HCT116 (cell line): ENCODE measurements around the gene STRIP1. TPM values are rescaled to one million over a fixed set of nuclear protein-coding genes. Genes with fewer than 3 reads are reported as not detected.

Experiments used
- ATAC-seq: fragments of 200-7000 bp; cut with Tn5 transposase; 2 replicates; pipeline ENCODE4 v1.9.1; 2020; ENCODE audit warnings: mild to moderate bottlenecking, moderate library complexity
- BruUV-seq: library from RNA; stranded (reverse); fragments of 400-500 nt; replicated peaks from 2 replicates; lab custom pipeline; 2021; lab: Mats Ljungman, UMichigan
- CTCF ChIA-PET: fragments of 300-600 bp; sonication (Branson Sonifier 250); formaldehyde crosslinking; loops from one replicate; lab custom pipeline; 2021; ENCODE audit warnings: antibody characterized with exemption; lab: Charles Lee
- POLR2A ChIA-PET: fragments of 300-600, 350-600 bp; sonication (Branson Sonifier 250); formaldehyde crosslinking; loops from one replicate; lab custom pipeline; 2021; ENCODE audit warnings: antibody characterized with exemption; lab: Charles Lee
- RAD21 ChIA-PET, 2 experiments: fragments of 300-600 bp; sonication (Branson Sonifier 250); formaldehyde crosslinking; loops; one replicate each; lab custom pipeline; 2023; ENCODE audit warnings: low total read pairs in 2 of 2; ENCODE audit not compliant: uncharacterized antibody in 2 of 2, unreplicated experiment in 2 of 2, low non-redundant PET in 1 of 2; lab: Charles Lee
- DNase-seq: peaks from one replicate; pipeline ENCODE4 v3.0.0-alpha.2; 2010; ENCODE audit warnings: low read depth, low spot score
- H2AFZ ChIP-seq: fragments of 200-600 bp; shearing (Covaris generic), sonication (generic); 2 replicates; pipeline ENCODE4 v1.6.1; 2017; ENCODE audit warnings: low read depth, mixed run types, mixed read lengths, antibody characterized with exemption, low read length; ENCODE audit not compliant: poor library complexity, severe bottlenecking
- H3K27ac ChIP-seq: 2 replicates; pipeline ENCODE4 v1.5.1; 2012; ENCODE audit warnings: low read depth, low read length
- H3K27me3 ChIP-seq: fragments of 200-600 bp; sonication (generic); 2 replicates; pipeline ENCODE4 v1.6.1; 2016; ENCODE audit warnings: mixed run types, low read length, mixed read lengths; ENCODE audit not compliant: insufficient read depth
- H3K36me3 ChIP-seq, 2 experiments: fragments of 200-500 bp in 1 of 2; fragments of 200-600 bp in 1 of 2; sonication (Bioruptor generic) in 1 of 2; sonication (generic) in 1 of 2; 2 replicates each; pipeline versions ENCODE4 v1.5.1 to v1.6.1; 2014 to 2016; ENCODE audit warnings: low read length in 2 of 2, inconsistent platforms in 1 of 2, mixed read lengths in 1 of 2, mixed run types in 1 of 2; ENCODE audit not compliant: insufficient read depth in 2 of 2, control insufficient read depth in 1 of 2
- H3K4me1 ChIP-seq, 2 experiments: fragments of 200-600 bp in 1 of 2; sonication (generic) in 1 of 2; 2 replicates each; pipeline versions ENCODE4 v1.5.1 to v1.6.1; 2012 to 2017; ENCODE audit warnings: low read length in 2 of 2, inconsistent platforms in 1 of 2, mild to moderate bottlenecking in 1 of 2, mixed read lengths in 1 of 2, mixed run types in 1 of 2, moderate library complexity in 1 of 2; ENCODE audit not compliant: insufficient read depth in 2 of 2, control insufficient read depth in 1 of 2
- H3K4me2 ChIP-seq: fragments of 200-600 bp; sonication (generic); 2 replicates; pipeline ENCODE4 v1.6.1; 2017; ENCODE audit warnings: mixed run types, low read length, mixed read lengths
- H3K4me3 ChIP-seq, 2 experiments: fragments of 200-600 bp in 1 of 2; sonication (generic) in 1 of 2; replicated peaks in 1 of 2; 2 replicates each; pipeline ENCODE4 v1.5.1; 2011 to 2016; ENCODE audit warnings: low read length in 2 of 2, control low read depth in 1 of 2, low read depth in 1 of 2, mild to moderate bottlenecking in 1 of 2, mixed read lengths in 1 of 2, mixed run types in 1 of 2
- H3K79me2 ChIP-seq: fragments of 200-600 bp; sonication (generic); 2 replicates; pipeline ENCODE4 v1.6.1; 2017; ENCODE audit warnings: mild to moderate bottlenecking, mixed run types, low read length, moderate library complexity, mixed read lengths; ENCODE audit not compliant: insufficient read depth
- H3K9ac ChIP-seq: fragments of 200-600 bp; sonication (generic); 2 replicates; pipeline ENCODE4 v1.6.1; 2016; ENCODE audit warnings: low read length, mixed read lengths
- H3K9me2 ChIP-seq: fragments of 200-600 bp; sonication (generic), shearing (Covaris generic); 2 replicates; pipeline ENCODE4 v1.6.1; 2017; ENCODE audit warnings: mixed run types, mild to moderate bottlenecking, moderate library complexity; ENCODE audit not compliant: insufficient read depth
- H3K9me3 ChIP-seq, 2 experiments: fragments of 200-500 bp in 1 of 2; fragments of 200-600 bp in 1 of 2; sonication (Bioruptor generic) in 1 of 2; sonication (generic) in 1 of 2; 2 replicates each; pipeline ENCODE4 v1.6.1; 2014 to 2017; ENCODE audit warnings: low read length in 2 of 2, mixed read lengths in 2 of 2, inconsistent platforms in 1 of 2, low read depth in 1 of 2, mild to moderate bottlenecking in 1 of 2, mixed run types in 1 of 2, moderate library complexity in 1 of 2; ENCODE audit not compliant: control insufficient read depth in 1 of 2, insufficient read depth in 1 of 2
- H4K20me1 ChIP-seq: fragments of 200-600 bp; sonication (generic), shearing (Covaris generic); 2 replicates; pipeline ENCODE4 v1.6.1; 2017; ENCODE audit warnings: mixed run types, mild to moderate bottlenecking, moderate library complexity; ENCODE audit not compliant: insufficient read depth
- CEBPB ChIP-seq: IDR thresholded peaks from 2 replicates; pipeline ENCODE4 v1.6.1; 2012; ENCODE audit warnings: low read depth
- CTCF ChIP-seq, 3 experiments: fragments of 200-600 bp in 1 of 3; sonication (generic) in 1 of 3; IDR thresholded peaks in 2 of 3; conservative IDR thresholded peaks in 1 of 3; 2 replicates each; pipeline ENCODE4 v1.5.1; 2012 to 2017; ENCODE audit warnings: low read depth in 2 of 3, low read length in 2 of 3, antibody characterized with exemption in 1 of 3, borderline replicate concordance in 1 of 3, control low read depth in 1 of 3, mild to moderate bottlenecking in 1 of 3, mixed read lengths in 1 of 3, mixed run types in 1 of 3, moderate library complexity in 1 of 3; ENCODE audit not compliant: insufficient read depth in 1 of 3
- MAX ChIP-seq: IDR thresholded peaks from 2 replicates; pipeline ENCODE4 v1.6.1; 2012
- POLR2AphosphoS5 ChIP-seq: IDR thresholded peaks from 2 replicates; pipeline ENCODE4 v1.6.1; 2011; ENCODE audit warnings: mild to moderate bottlenecking, low read depth, low read length, moderate library complexity
- RAD21 ChIP-seq: IDR thresholded peaks from 2 replicates; pipeline ENCODE4 v1.6.1; 2012; ENCODE audit warnings: low read depth, mild to moderate bottlenecking
- SIN3A ChIP-seq: IDR thresholded peaks from 2 replicates; pipeline ENCODE4 v1.6.1; 2012; ENCODE audit warnings: low read depth
- TCF7L2 ChIP-seq: IDR thresholded peaks from 2 replicates; pipeline ENCODE4 v1.7.0; 2011; ENCODE audit warnings: borderline replicate concordance, inconsistent platforms; ENCODE audit not compliant: insufficient read depth, insufficient read length; ENCODE audit errors: extremely low read depth
- YY1 ChIP-seq: IDR thresholded peaks from 2 replicates; pipeline ENCODE4 v1.6.1; 2011; ENCODE audit warnings: low read length, low read depth, moderate library complexity, mild to moderate bottlenecking; ENCODE audit not compliant: insufficient replicate concordance; ENCODE audit errors: extremely low read depth
- ZFX ChIP-seq: fragments of 450-650 bp; IDR thresholded peaks from 2 replicates; pipeline ENCODE4 v1.6.1; 2017
- ZNF274 ChIP-seq: fragments of 200-500 bp; sonication (Bioruptor generic); IDR thresholded peaks from 2 replicates; pipeline ENCODE4 v1.6.1; 2014; ENCODE audit warnings: mild to moderate bottlenecking, low read depth, low read length, inconsistent platforms
- intact Hi-C: fragments of 100-400 bp; cut with micrococcal nuclease; formaldehyde crosslinking; loops from 2 replicates; pipeline ENCODE4 v1.10.0; 2022
- total RNA-seq: library from RNA; stranded (reverse); gene quantifications from one replicate; pipeline ENCODE4 v1.2.1, GENCODE V29; 2021; ENCODE audit not compliant: unreplicated experiment

STRIP1 gene
- total RNA-seq, 1 experiment from 2014 or later = 33.5 TPM

GRCh38 chr1:110062612-110063011 lies 28.2 kb downstream of the STRIP1 start:
- POLR2A ChIA-PET = no interaction called here

More at GRCh38 chr1:110062612-110063011, 28.2 kb downstream of the STRIP1 start:
- CTCF ChIA-PET = no interaction called here
- Histone ChIP-seq H3K27ac (no peak overlapping the region), H3K36me3 (0 out of 4 replicates have a peak, but pooled peaks cover 0 to 2% of the 10 kb centered on the region in 2 experiments), H4K20me1 (no peaks in the 10 kb centered on the region), H3K4me2 (no peak overlapping the region), H3K4me1 (no peaks in the 10 kb centered on the region), H3K79me2 (no peaks in the 10 kb centered on the region), H2AFZ (no peak overlapping the region), H3K9ac (no peak overlapping the region), H3K9me2 (no peaks in the 10 kb centered on the region), H3K9me3 (no peaks in the 10 kb centered on the region), H3K4me3 (no peak overlapping the region), H3K27me3 (no peaks in the 10 kb centered on the region)
- TF ChIP-seq ZFX (no peak), ZNF274 (no peak), TCF7L2 (no peak), RAD21 (no peak), CEBPB (no peak), YY1 (no peak), CTCF (IDR thresholded peaks at IDR 0.05 in 2 of 3, conservative IDR thresholded peaks at IDR 0.05 in 1 of 3; ENCODE audit: borderline replicate concordance in 1 of 3, insufficient read depth in 1 of 3, low read depth in 2 of 3, low read length in 2 of 3) (no peak), SIN3A (no peak), MAX (no peak), POLR2AphosphoS5 (no peak)
- ATAC-seq (no peak), DNase-seq (no peak)
- intact Hi-C loops = no loop called here
- RAD21 ChIA-PET = no interaction called here
- BruUV-seq = no TSS peak
